Activated CD4-positive, alpha-beta memory T cell treated with anti-CD3 and anti-CD28 coated beads for 36 hours (primary cell): ENCODE measurements around the gene ECT2L. TPM values are rescaled to one million over a fixed set of nuclear protein-coding genes. Genes with fewer than 3 reads are reported as not detected.
A peak's percentile ranks its signal among the peaks of the same experiment; 100 is the strongest.

ENCODE experiments used
- CTCF ChIA-PET: fragments of 350-600 bp; sonication (Branson Sonifier 250); formaldehyde crosslinking; loops from one replicate; lab custom pipeline; 2021; ENCODE audit warnings: antibody characterized with exemption, inconsistent platforms; lab: Charles Lee
- POLR2A ChIA-PET: fragments of 350-600 bp; sonication (Branson Sonifier 250); formaldehyde crosslinking; loops from one replicate; lab custom pipeline; 2021; ENCODE audit warnings: antibody characterized with exemption; lab: Charles Lee
- DNase-seq: peaks from one replicate; pipeline ENCODE4 v3.0.0-alpha.2; 2020
- H3K27ac Mint-ChIP-seq: one replicate; pipeline ENCODE4 v1.8.0; 2021; ENCODE audit warnings: mixed read lengths
- H3K27me3 Mint-ChIP-seq: one replicate; pipeline ENCODE4 v1.8.0; 2021; ENCODE audit warnings: mixed read lengths
- H3K36me3 Mint-ChIP-seq: one replicate; pipeline ENCODE4 v1.8.0; 2021; ENCODE audit warnings: mixed read lengths
- H3K4me1 Mint-ChIP-seq: one replicate; pipeline ENCODE4 v1.8.0; 2021; ENCODE audit warnings: low read depth, mixed read lengths
- H3K4me3 Mint-ChIP-seq: one replicate; pipeline ENCODE4 v1.8.0; 2021; ENCODE audit warnings: mild to moderate bottlenecking, mixed read lengths
- H3K9me3 Mint-ChIP-seq: one replicate; pipeline ENCODE4 v1.8.0; 2021; ENCODE audit warnings: mixed read lengths
- intact Hi-C: fragments of 100-400 bp; cut with micrococcal nuclease; formaldehyde crosslinking; loops from one replicate; pipeline ENCODE4 v1.15.1; 2023
- total RNA-seq, 2 experiments: library from RNA; stranded (reverse); gene quantifications; one replicate each; pipeline ENCODE4 v1.2.3, GENCODE V29; 2021

Gene ECT2L
- total RNA-seq, 2 experiments from 2014 or later = not detected

- Mint-ChIP-seq H3K9me3 (no peaks in the 10 kb centered on the region), H3K4me1 (peaks cover 58% of the 10 kb centered on the region), H3K36me3 (peaks cover 25% of the 10 kb centered on the region), H3K4me3 (no peak overlapping the region), H3K27ac (peak overlapping the region; percentile 15), H3K27me3 (no peaks in the 10 kb centered on the region)
- DNase-seq = no peak
- POLR2A ChIA-PET = no interaction called here
- CTCF ChIA-PET = no interaction called here
- intact Hi-C loops = no loop called here
Observed at GRCh38 chr6:138948546-138949179, 152.8 kb downstream of the ECT2L start.

DNA sequence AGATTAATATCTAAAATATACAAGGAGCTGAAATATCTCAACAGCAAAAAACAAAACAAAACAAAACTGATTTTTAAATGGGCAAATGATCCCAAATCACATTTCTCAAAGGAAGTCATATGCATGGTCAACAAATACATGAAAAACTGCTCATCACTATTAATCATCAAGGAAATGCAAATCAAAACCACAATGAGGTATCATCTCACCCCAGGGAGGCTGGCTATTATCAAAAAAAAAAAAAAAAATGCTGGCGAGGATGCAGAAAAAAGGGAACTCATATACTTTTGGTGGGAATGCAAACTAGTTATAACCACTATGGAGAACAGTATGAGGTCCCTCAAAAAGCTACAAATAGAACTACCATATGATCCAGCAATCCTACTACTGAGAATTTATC is 157.6 kb downstream of the ECT2L start:
- ChIA-PET POLR2A (no interaction called here), CTCF (no interaction called here)
- H3K9me3 Mint-ChIP-seq = peaks cover 2% of the 10 kb centered on the region
- H3K36me3 Mint-ChIP-seq = peaks cover 6% of the 10 kb centered on the region
- H3K27ac Mint-ChIP-seq = no peak overlapping the region
- no peaks in the 10 kb centered on the region for H3K27me3 Mint-ChIP-seq
- H3K4me1 Mint-ChIP-seq = peaks cover 58% of the 10 kb centered on the region
- intact Hi-C loops = loop anchor here (1.0 kb wide), 1 partner anchor 18 kb away; no protein-coding TSS in a partner anchor
- DNase-seq = no peak
- H3K4me3 Mint-ChIP-seq = no peak overlapping the region

Other genes starting within 250 kb of the ECT2L start
- 10 to 100 TPM; 17.9 to 18.8 TPM for gene CCDC28A, start 22.3 kb upstream of the ECT2L start, total RNA-seq
- 10 to 100 TPM; 50.7 to 57.9 TPM for gene REPS1, start 192.2 kb downstream of the ECT2L start, total RNA-seq
- gene ABRACL, start 232.7 kb downstream of the ECT2L start, total RNA-seq = 100 to 1,000 TPM; 179 to 182 TPM